ENCODE results near the gene ST6GALNAC3.

ST6GALNAC3 gene

GRCh38 chr1:76254104-76255030 is 179.8 kb downstream of the ST6GALNAC3 start:
- no peaks in the 10 kb centered on the region for H3K9me3 ChIP-seq (ENCODE audit: control insufficient read depth, insufficient read depth, low read depth, low read length)
- POLR2A ChIA-PET = no interaction called here
- no peaks in the 10 kb centered on the region; the same call in none of the 2 replicates for H3K4me1 ChIP-seq (ENCODE audit: control insufficient read depth, insufficient read depth, low read length)
- H3K27ac ChIP-seq (ENCODE audit: extremely low read depth, low read depth, low read length) = no peak overlapping the region
- H3K4me3 ChIP-seq (ENCODE audit: low read depth, low read length) = no peak overlapping the region
- H3K36me3 ChIP-seq (ENCODE audit: control insufficient read depth in 2 of 2, insufficient read depth in 1 of 2, low read length in 2 of 2) = no peaks in the 10 kb centered on the region
- CTCF ChIA-PET = interaction anchor here (0.6 kb wide), 1 partner anchor 40 kb away, joined by 4 read pairs; no protein-coding TSS in a partner anchor
- peak; percentile 76 for TF ChIP-seq ZEB2 (tag by site-specific recombination; IDR thresholded peaks at IDR 0.05)
- TF ChIP-seq ZNF132 (tag by site-specific recombination; IDR thresholded peaks at IDR 0.05; ENCODE audit: borderline replicate concordance) = no peak
- TF ChIP-seq, protein P1, sequence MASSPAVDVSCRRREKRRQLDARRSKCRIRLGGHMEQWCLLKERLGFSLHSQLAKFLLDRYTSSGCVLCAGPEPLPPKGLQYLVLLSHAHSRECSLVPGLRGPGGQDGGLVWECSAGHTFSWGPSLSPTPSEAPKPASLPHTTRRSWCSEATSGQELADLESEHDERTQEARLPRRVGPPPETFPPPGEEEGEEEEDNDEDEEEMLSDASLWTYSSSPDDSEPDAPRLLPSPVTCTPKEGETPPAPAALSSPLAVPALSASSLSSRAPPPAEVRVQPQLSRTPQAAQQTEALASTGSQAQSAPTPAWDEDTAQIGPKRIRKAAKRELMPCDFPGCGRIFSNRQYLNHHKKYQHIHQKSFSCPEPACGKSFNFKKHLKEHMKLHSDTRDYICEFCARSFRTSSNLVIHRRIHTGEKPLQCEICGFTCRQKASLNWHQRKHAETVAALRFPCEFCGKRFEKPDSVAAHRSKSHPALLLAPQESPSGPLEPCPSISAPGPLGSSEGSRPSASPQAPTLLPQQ (tag by site-specific recombination; IDR thresholded peaks at IDR 0.05) = no peak
- no peak for TF ChIP-seq ZNF792 (tag by site-specific recombination; IDR thresholded peaks at IDR 0.05)
- peak; percentile 71 for TF ChIP-seq SP7 (tag by site-specific recombination; IDR thresholded peaks at IDR 0.05)
- no peak for TF ChIP-seq ZSCAN16 (tag by site-specific recombination; IDR thresholded peaks at IDR 0.05)
- TF ChIP-seq GFI1B (tag by site-specific recombination; IDR thresholded peaks at IDR 0.05) = peak; percentile 77
- TF ChIP-seq ZNF555 (tag by site-specific recombination; conservative IDR thresholded peaks at IDR 0.05) = no peak
- TF ChIP-seq ZBTB6 (tag by site-specific recombination; IDR thresholded peaks at IDR 0.05) = no peak
- TF ChIP-seq ZNF629 (tag by site-specific recombination; IDR thresholded peaks at IDR 0.05) = peak; percentile 23; the same call in 1 of the 2 replicates
- no peak for TF ChIP-seq ZNF148 (tag by site-specific recombination; IDR thresholded peaks at IDR 0.05; ENCODE audit: borderline replicate concordance)
- TF ChIP-seq SCRT1 (tag by site-specific recombination; IDR thresholded peaks at IDR 0.05; ENCODE audit: borderline replicate concordance) = no peak
- no peak for TF ChIP-seq ZNF394 (tag by site-specific recombination; IDR thresholded peaks at IDR 0.05; ENCODE audit: borderline replicate concordance)
- TF ChIP-seq ZNF785 (tag by site-specific recombination; IDR thresholded peaks at IDR 0.05) = no peak
- no peak for TF ChIP-seq ZNF521 (tag by site-specific recombination; IDR thresholded peaks at IDR 0.05)
- TF ChIP-seq, protein P2, sequence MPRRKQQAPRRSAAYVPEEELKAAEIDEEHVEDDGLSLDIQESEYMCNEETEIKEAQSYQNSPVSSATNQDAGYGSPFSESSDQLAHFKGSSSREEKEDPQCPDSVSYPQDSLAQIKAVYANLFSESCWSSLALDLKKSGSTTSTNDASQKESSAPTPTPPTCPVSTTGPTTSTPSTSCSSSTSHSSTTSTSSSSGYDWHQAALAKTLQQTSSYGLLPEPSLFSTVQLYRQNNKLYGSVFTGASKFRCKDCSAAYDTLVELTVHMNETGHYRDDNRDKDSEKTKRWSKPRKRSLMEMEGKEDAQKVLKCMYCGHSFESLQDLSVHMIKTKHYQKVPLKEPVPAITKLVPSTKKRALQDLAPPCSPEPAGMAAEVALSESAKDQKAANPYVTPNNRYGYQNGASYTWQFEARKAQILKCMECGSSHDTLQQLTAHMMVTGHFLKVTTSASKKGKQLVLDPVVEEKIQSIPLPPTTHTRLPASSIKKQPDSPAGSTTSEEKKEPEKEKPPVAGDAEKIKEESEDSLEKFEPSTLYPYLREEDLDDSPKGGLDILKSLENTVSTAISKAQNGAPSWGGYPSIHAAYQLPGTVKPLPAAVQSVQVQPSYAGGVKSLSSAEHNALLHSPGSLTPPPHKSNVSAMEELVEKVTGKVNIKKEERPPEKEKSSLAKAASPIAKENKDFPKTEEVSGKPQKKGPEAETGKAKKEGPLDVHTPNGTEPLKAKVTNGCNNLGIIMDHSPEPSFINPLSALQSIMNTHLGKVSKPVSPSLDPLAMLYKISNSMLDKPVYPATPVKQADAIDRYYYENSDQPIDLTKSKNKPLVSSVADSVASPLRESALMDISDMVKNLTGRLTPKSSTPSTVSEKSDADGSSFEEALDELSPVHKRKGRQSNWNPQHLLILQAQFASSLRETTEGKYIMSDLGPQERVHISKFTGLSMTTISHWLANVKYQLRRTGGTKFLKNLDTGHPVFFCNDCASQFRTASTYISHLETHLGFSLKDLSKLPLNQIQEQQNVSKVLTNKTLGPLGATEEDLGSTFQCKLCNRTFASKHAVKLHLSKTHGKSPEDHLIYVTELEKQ (tag by site-specific recombination; IDR thresholded peaks at IDR 0.05; ENCODE audit: borderline replicate concordance) = peak; percentile 55; the same call in 1 of the 2 replicates
- TF ChIP-seq, protein P3, sequence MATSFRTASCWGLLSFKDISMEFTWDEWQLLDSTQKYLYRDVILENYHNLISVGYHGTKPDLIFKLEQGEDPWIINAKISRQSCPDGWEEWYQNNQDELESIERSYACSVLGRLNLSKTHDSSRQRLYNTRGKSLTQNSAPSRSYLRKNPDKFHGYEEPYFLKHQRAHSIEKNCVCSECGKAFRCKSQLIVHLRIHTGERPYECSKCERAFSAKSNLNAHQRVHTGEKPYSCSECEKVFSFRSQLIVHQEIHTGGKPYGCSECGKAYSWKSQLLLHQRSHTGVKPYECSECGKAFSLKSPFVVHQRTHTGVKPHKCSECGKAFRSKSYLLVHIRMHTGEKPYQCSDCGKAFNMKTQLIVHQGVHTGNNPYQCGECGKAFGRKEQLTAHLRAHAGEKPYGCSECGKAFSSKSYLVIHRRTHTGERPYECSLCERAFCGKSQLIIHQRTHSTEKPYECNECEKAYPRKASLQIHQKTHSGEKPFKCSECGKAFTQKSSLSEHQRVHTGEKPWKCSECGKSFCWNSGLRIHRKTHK (tag by site-specific recombination; IDR thresholded peaks at IDR 0.05) = no peak
- no peak for TF ChIP-seq MEIS1 (CRISPR knock-in tag; IDR thresholded peaks at IDR 0.05; ENCODE audit: borderline replicate concordance)
- no peak for TF ChIP-seq ZNF48 (tag by site-specific recombination; IDR thresholded peaks at IDR 0.05)
- TF ChIP-seq ZNF777 (tag by site-specific recombination; IDR thresholded peaks at IDR 0.05; ENCODE audit: borderline replicate concordance) = no peak
- TF ChIP-seq ZNF571 (tag by site-specific recombination; IDR thresholded peaks at IDR 0.05) = no peak
- no peak for TF ChIP-seq ZNF169 (tag by site-specific recombination; IDR thresholded peaks at IDR 0.05)
- no peak for TF ChIP-seq ZNF341 (tag by site-specific recombination; IDR thresholded peaks at IDR 0.05; ENCODE audit: low read depth)
- no peak for TF ChIP-seq ZBTB49 (tag by site-specific recombination; IDR thresholded peaks at IDR 0.05; ENCODE audit: low read depth)

Data from HEK293 (cell line).